ENCODE measurements around the gene GFOD1.

DNA sequence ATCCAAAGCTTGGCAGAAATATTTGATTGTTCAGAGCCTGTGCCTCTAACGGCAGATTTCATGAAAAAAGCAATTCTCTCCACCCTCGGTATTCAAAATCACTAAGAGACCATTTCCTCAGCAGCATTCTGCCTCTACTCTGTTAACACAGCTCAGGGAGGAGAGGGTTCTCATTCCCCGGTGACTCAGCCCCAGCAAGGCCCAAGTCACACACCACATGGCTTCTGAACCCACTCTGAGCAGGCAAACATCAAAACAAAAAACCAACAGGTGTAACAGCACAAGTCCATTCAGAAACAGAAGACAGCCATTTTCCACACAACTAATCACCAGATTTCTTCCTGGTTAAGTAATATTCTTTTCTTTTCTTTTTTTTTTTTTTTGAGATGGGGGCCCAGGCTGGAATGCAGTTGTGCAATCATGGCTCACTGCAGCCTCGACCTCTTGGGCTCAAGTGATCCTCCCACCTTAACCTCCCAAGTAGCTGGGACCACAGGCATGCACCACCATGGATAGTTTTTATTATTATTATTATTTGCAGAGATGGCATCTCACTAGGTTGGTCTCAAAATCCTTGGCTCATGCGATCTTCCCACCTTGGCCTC is 55.4 kb downstream of the GFOD1 start:
- TF ChIP-seq RAD21 (conservative IDR thresholded peaks at IDR 0.05) (no peak), POLR2AphosphoS5 (IDR thresholded peaks at IDR 0.05) (no peak)
- TF ChIP-seq, protein P1, sequence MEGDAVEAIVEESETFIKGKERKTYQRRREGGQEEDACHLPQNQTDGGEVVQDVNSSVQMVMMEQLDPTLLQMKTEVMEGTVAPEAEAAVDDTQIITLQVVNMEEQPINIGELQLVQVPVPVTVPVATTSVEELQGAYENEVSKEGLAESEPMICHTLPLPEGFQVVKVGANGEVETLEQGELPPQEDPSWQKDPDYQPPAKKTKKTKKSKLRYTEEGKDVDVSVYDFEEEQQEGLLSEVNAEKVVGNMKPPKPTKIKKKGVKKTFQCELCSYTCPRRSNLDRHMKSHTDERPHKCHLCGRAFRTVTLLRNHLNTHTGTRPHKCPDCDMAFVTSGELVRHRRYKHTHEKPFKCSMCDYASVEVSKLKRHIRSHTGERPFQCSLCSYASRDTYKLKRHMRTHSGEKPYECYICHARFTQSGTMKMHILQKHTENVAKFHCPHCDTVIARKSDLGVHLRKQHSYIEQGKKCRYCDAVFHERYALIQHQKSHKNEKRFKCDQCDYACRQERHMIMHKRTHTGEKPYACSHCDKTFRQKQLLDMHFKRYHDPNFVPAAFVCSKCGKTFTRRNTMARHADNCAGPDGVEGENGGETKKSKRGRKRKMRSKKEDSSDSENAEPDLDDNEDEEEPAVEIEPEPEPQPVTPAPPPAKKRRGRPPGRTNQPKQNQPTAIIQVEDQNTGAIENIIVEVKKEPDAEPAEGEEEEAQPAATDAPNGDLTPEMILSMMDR (IDR thresholded peaks at IDR 0.05; ENCODE audit: poor library complexity, severe bottlenecking), result no peak
